Liver (tissue), 9 donors: ENCODE measurements around the gene PGBD5. TPM values are rescaled to one million over a fixed set of nuclear protein-coding genes. Genes with fewer than 3 reads are reported as not detected.

Experiments
- DNase-seq: peaks from one replicate; pipeline ENCODE4 v3.0.0-alpha.2; 2017; ENCODE audit warnings: low spot score
- H3K27ac ChIP-seq, 2 donors: one replicate each; pipeline ENCODE4 v1.7.0; 2013; ENCODE audit warnings: inconsistent platforms in 2 of 2, low read length in 2 of 2, control low read depth in 1 of 2, low read depth in 1 of 2, mild to moderate bottlenecking in 1 of 2
- H3K27me3 ChIP-seq, 4 donors: one replicate each; pipeline versions ENCODE4 v1.6.1 to v1.7.0; 2013; ENCODE audit warnings: low read length in 3 of 4, inconsistent platforms in 1 of 4, mild to moderate bottlenecking in 1 of 4, moderate library complexity in 1 of 4; ENCODE audit not compliant: control insufficient read depth in 4 of 4, insufficient read depth in 4 of 4
- H3K36me3 ChIP-seq, 4 donors: one replicate each; pipeline versions ENCODE4 v1.6.1 to v1.7.0; 2013; ENCODE audit warnings: low read length in 3 of 4, mild to moderate bottlenecking in 3 of 4, low read depth in 1 of 4, moderate library complexity in 1 of 4; ENCODE audit not compliant: control insufficient read depth in 4 of 4, insufficient read depth in 3 of 4
- H3K4me1 ChIP-seq, 4 donors: one replicate each; pipeline versions ENCODE4 v1.6.1 to v1.7.0; 2013; ENCODE audit warnings: low read length in 3 of 4, mild to moderate bottlenecking in 3 of 4, moderate library complexity in 1 of 4; ENCODE audit not compliant: control insufficient read depth in 4 of 4, insufficient read depth in 4 of 4
- H3K4me3 ChIP-seq, 3 donors: one replicate each; pipeline versions ENCODE4 v1.6.1 to v1.7.0; 2013; ENCODE audit warnings: low read length in 3 of 3, control low read depth in 1 of 3, low read depth in 1 of 3, mild to moderate bottlenecking in 1 of 3
- H3K9ac ChIP-seq, 2 donors: one replicate each; pipeline ENCODE4 v1.7.0; 2013; ENCODE audit warnings: low read length in 2 of 2, mild to moderate bottlenecking in 2 of 2, moderate library complexity in 2 of 2, control low read depth in 1 of 2, low read depth in 1 of 2
- H3K9me3 ChIP-seq, 4 donors: one replicate each; pipeline versions ENCODE4 v1.6.1 to v1.7.0; 2013; ENCODE audit warnings: low read length in 3 of 4; ENCODE audit not compliant: control insufficient read depth in 4 of 4
- ATF3 ChIP-seq: IDR thresholded peaks from 2 replicates; pipeline ENCODE4 v1.6.1; 2016; ENCODE audit warnings: antibody characterized with exemption
- EGR1 ChIP-seq, 2 donors: IDR thresholded peaks; 2 replicates each; pipeline ENCODE4 v1.6.1; 2016 to 2018; ENCODE audit warnings: antibody characterized with exemption in 2 of 2, low read depth in 2 of 2
- FOXA1 ChIP-seq: IDR thresholded peaks from 2 replicates; pipeline ENCODE4 v1.6.1; 2016; ENCODE audit warnings: antibody characterized with exemption
- FOXA2 ChIP-seq: IDR thresholded peaks from 2 replicates; pipeline ENCODE4 v1.6.1; 2016; ENCODE audit warnings: antibody characterized with exemption
- GABPA ChIP-seq, 2 donors: IDR thresholded peaks in 1 of 2; conservative IDR thresholded peaks in 1 of 2; 2 replicates each; pipeline ENCODE4 v1.6.1; 2016; ENCODE audit warnings: antibody characterized with exemption in 2 of 2, mild to moderate bottlenecking in 1 of 2, moderate library complexity in 1 of 2
- HNF4A ChIP-seq, 2 donors: conservative IDR thresholded peaks; 2 replicates each; pipeline ENCODE4 v1.6.1; 2016; ENCODE audit warnings: antibody characterized with exemption in 2 of 2, mild to moderate bottlenecking in 2 of 2
- HNF4G ChIP-seq: IDR thresholded peaks from 2 replicates; pipeline ENCODE4 v1.6.1; 2016; ENCODE audit warnings: antibody characterized with exemption
- MAX ChIP-seq: IDR thresholded peaks from 2 replicates; pipeline ENCODE4 v1.6.1; 2016; ENCODE audit warnings: antibody characterized with exemption
- NR2F2 ChIP-seq: IDR thresholded peaks from 2 replicates; pipeline ENCODE4 v1.6.1; 2016; ENCODE audit warnings: antibody characterized with exemption
- RAD21 ChIP-seq, 2 donors: IDR thresholded peaks; 2 replicates each; pipeline ENCODE4 v1.6.1; 2016; ENCODE audit warnings: antibody characterized with exemption in 2 of 2, mild to moderate bottlenecking in 2 of 2
- RXRA ChIP-seq, 2 donors: IDR thresholded peaks; 2 replicates each; pipeline ENCODE4 v1.6.1; 2017 to 2018; ENCODE audit warnings: antibody characterized with exemption in 2 of 2, mild to moderate bottlenecking in 1 of 2
- SP1 ChIP-seq: IDR thresholded peaks from 2 replicates; pipeline ENCODE4 v1.6.1; 2018; ENCODE audit warnings: antibody characterized with exemption, mild to moderate bottlenecking
- TAF1 ChIP-seq: conservative IDR thresholded peaks from 2 replicates; pipeline ENCODE4 v1.6.1; 2016; ENCODE audit warnings: antibody characterized with exemption, mild to moderate bottlenecking
- YY1 ChIP-seq: IDR thresholded peaks from 2 replicates; pipeline ENCODE4 v1.6.1; 2016; ENCODE audit warnings: antibody characterized with exemption, mild to moderate bottlenecking
- ZBTB33 ChIP-seq: IDR thresholded peaks from 2 replicates; pipeline ENCODE4 v1.6.1; 2016; ENCODE audit warnings: antibody characterized with exemption
- WGBS: extraction: QIAGEN DNeasy Blood & Tissue Kit; methylation state at CpG from one replicate; pipeline ENCODE4 v1.1.7; 2013; 5-methylcytosine and 5-hydroxymethylcytosine counted together
- polyA plus RNA-seq, 2 donors: library from polyadenylated mRNA; stranded (reverse) in 1 of 2; unstranded in 1 of 2; fragments of 200-250 nt in 1 of 2; fragments of >200 nt in 1 of 2; fragmentation: Nextera tagmentation in 1 of 2; extraction: Ambion mirVana in 1 of 2; gene quantifications; one replicate each; pipeline versions ENCODE4 v1.2.1 to v1.2.3, GENCODE V29; 2013 to 2015
- total RNA-seq, 2 donors: library from RNA; depleted of rRNA; stranded (reverse); fragments of >200 nt; gene quantifications; one replicate each; pipeline ENCODE4 v1.2.3, GENCODE V29; 2014
- TF ChIP-seq, protein P1 (sequence below): IDR thresholded peaks from 2 replicates; pipeline ENCODE4 v1.6.1; 2016; ENCODE audit warnings: antibody characterized with exemption, mild to moderate bottlenecking
- TF ChIP-seq, protein P2 (sequence below): fragments of 150-350 bp; IDR thresholded peaks from 2 replicates; pipeline ENCODE4 v1.5.1; 2017; ENCODE audit warnings: improper control_type of control experiment, low read depth, low read length; ENCODE audit not compliant: missing input control
- donor health status: healthy.
- donor health status: healthy.
- donor health status: healthy.
- donor health status: healthy.
- donor health status: healthy.

Gene PGBD5
- total and polyA plus RNA-seq, 4 donors, result 0.88 to 5.4 (median 2.7) TPM

- TF ChIP-seq, protein P1, sequence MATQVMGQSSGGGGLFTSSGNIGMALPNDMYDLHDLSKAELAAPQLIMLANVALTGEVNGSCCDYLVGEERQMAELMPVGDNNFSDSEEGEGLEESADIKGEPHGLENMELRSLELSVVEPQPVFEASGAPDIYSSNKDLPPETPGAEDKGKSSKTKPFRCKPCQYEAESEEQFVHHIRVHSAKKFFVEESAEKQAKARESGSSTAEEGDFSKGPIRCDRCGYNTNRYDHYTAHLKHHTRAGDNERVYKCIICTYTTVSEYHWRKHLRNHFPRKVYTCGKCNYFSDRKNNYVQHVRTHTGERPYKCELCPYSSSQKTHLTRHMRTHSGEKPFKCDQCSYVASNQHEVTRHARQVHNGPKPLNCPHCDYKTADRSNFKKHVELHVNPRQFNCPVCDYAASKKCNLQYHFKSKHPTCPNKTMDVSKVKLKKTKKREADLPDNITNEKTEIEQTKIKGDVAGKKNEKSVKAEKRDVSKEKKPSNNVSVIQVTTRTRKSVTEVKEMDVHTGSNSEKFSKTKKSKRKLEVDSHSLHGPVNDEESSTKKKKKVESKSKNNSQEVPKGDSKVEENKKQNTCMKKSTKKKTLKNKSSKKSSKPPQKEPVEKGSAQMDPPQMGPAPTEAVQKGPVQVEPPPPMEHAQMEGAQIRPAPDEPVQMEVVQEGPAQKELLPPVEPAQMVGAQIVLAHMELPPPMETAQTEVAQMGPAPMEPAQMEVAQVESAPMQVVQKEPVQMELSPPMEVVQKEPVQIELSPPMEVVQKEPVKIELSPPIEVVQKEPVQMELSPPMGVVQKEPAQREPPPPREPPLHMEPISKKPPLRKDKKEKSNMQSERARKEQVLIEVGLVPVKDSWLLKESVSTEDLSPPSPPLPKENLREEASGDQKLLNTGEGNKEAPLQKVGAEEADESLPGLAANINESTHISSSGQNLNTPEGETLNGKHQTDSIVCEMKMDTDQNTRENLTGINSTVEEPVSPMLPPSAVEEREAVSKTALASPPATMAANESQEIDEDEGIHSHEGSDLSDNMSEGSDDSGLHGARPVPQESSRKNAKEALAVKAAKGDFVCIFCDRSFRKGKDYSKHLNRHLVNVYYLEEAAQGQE, result no peak
- no peak for TF ChIP-seq TAF1
These were observed 57.3 kb downstream of the PGBD5 start (continued) for GRCh38 chr1:230368871-230369270.

GRCh38 chr1:230368363-230368762 lies 57.8 kb downstream of the PGBD5 start:
- no peak for TF ChIP-seq RAD21 (IDR thresholded peaks at IDR 0.05)
- TF ChIP-seq HNF4A (conservative IDR thresholded peaks at IDR 0.05), result no peak
- no peak for TF ChIP-seq TAF1
- no peak for TF ChIP-seq NR2F2
- no peak for TF ChIP-seq YY1
- TF ChIP-seq FOXA2, result no peak
- no peak for TF ChIP-seq MAX
- TF ChIP-seq ATF3, result no peak
- TF ChIP-seq SP1, result no peak
- no peak for TF ChIP-seq EGR1 (IDR thresholded peaks at IDR 0.05; ENCODE audit: low read depth in 2 of 2)
- TF ChIP-seq ZBTB33, result no peak
- no peak for TF ChIP-seq RXRA (IDR thresholded peaks at IDR 0.05)
- TF ChIP-seq, protein P1, result no peak
- TF ChIP-seq FOXA1, result no peak
- TF ChIP-seq HNF4G, result no peak
- no peak for TF ChIP-seq GABPA (IDR thresholded peaks at IDR 0.05 in 1 of 2, conservative IDR thresholded peaks at IDR 0.05 in 1 of 2)
- TF ChIP-seq, protein P2, sequence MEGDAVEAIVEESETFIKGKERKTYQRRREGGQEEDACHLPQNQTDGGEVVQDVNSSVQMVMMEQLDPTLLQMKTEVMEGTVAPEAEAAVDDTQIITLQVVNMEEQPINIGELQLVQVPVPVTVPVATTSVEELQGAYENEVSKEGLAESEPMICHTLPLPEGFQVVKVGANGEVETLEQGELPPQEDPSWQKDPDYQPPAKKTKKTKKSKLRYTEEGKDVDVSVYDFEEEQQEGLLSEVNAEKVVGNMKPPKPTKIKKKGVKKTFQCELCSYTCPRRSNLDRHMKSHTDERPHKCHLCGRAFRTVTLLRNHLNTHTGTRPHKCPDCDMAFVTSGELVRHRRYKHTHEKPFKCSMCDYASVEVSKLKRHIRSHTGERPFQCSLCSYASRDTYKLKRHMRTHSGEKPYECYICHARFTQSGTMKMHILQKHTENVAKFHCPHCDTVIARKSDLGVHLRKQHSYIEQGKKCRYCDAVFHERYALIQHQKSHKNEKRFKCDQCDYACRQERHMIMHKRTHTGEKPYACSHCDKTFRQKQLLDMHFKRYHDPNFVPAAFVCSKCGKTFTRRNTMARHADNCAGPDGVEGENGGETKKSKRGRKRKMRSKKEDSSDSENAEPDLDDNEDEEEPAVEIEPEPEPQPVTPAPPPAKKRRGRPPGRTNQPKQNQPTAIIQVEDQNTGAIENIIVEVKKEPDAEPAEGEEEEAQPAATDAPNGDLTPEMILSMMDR, result no peak
- Histone ChIP-seq H3K27me3 (no peaks in the 10 kb centered on the region), H3K4me1 (peaks cover 0 to 3% (median 0%) of the 10 kb centered on the region in 4 donors), H3K9me3 (no peaks in the 10 kb centered on the region), H3K27ac (no peak overlapping the region), H3K4me3 (no peak overlapping the region), H3K36me3 (no peaks in the 10 kb centered on the region), H3K9ac (no peak overlapping the region)
- 88% methylated on average over 5 of the region's 5 CpGs for WGBS
- no peak for DNase-seq
